H1 (cell line): ENCODE data around the gene KCNC1. TPM values are rescaled to one million over a fixed set of nuclear protein-coding genes. Genes with fewer than 3 reads are reported as not detected.

Experiments used
- CTCF ChIA-PET: fragments of 300-600 bp; sonication (Branson Sonifier 250); formaldehyde crosslinking; loops from one replicate; lab custom pipeline; 2021; ENCODE audit not compliant: partially characterized antibody; lab: Charles Lee
- POLR2A ChIA-PET: fragments of 300-600 bp; sonication (Branson Sonifier 250); formaldehyde crosslinking; loops from one replicate; lab custom pipeline; 2021; ENCODE audit warnings: inconsistent platforms; ENCODE audit not compliant: partially characterized antibody; lab: Charles Lee
- DNase-seq, 2 experiments: peaks; one replicate each; pipeline versions ENCODE4 v3.0.0 to v3.0.0-alpha.2; 2010 to 2022; ENCODE audit warnings: low spot score in 2 of 2, low read depth in 1 of 2, mixed read lengths in 1 of 2
- FAIRE-seq: peaks from 2 replicates; lab custom pipeline; 2011; peaks lifted over from hg19 to GRCh38; lab: Jason Lieb, UNC
- H2AFZ ChIP-seq: 2 replicates; pipeline ENCODE4 v1.8.1; 2012; ENCODE audit warnings: low read length, inconsistent platforms
- H2AK5ac ChIP-seq: 2 replicates; pipeline ENCODE4 v1.6.1; 2013; ENCODE audit warnings: low read depth, low read length
- H2BK120ac ChIP-seq: replicated peaks from 2 replicates; pipeline ENCODE3; 2013; ENCODE audit warnings: low read depth, low read length, inconsistent platforms
- H2BK12ac ChIP-seq: 2 replicates; pipeline ENCODE4 v1.6.1; 2013; ENCODE audit warnings: low read depth, low read length
- H2BK15ac ChIP-seq: 2 replicates; pipeline ENCODE4 v1.6.1; 2013; ENCODE audit warnings: low read length
- H2BK20ac ChIP-seq: 2 replicates; pipeline ENCODE4 v1.6.1; 2013; ENCODE audit warnings: low read length
- H2BK5ac ChIP-seq: 2 replicates; pipeline ENCODE4 v1.6.1; 2013; ENCODE audit warnings: low read depth, low read length
- H3K14ac ChIP-seq: 2 replicates; pipeline ENCODE4 v1.6.1; 2013; ENCODE audit warnings: inconsistent platforms; ENCODE audit not compliant: insufficient read length
- H3K18ac ChIP-seq: 2 replicates; pipeline ENCODE4 v1.6.1; 2013; ENCODE audit warnings: low read length; ENCODE audit errors: extremely low read depth
- H3K23ac ChIP-seq: 2 replicates; pipeline ENCODE4 v1.6.1; 2013; ENCODE audit warnings: inconsistent platforms; ENCODE audit not compliant: insufficient read length
- H3K23me2 ChIP-seq: 2 replicates; pipeline ENCODE4 v1.6.1; 2013; ENCODE audit warnings: low read depth, low read length
- H3K27ac ChIP-seq: 2 replicates; pipeline ENCODE4 v1.6.1; 2011; ENCODE audit warnings: low read depth, low read length, inconsistent platforms
- H3K27me3 ChIP-seq, 4 experiments: replicated peaks in 1 of 4; 1 replicate in 1 of 4; 2 replicates in 3 of 4; pipeline versions ENCODE4 v1.6.1 to v1.8.1; 2011 to 2013; ENCODE audit warnings: low read length in 3 of 4, mild to moderate bottlenecking in 3 of 4, inconsistent platforms in 2 of 4, mixed read lengths in 2 of 4, moderate library complexity in 1 of 4; ENCODE audit not compliant: control insufficient read depth in 3 of 4, insufficient read depth in 3 of 4; ENCODE audit errors: extremely low read depth in 1 of 4
- H3K36me3 ChIP-seq, 4 experiments: 2 replicates each; pipeline versions ENCODE4 v1.6.1 to v1.8.1; 2011 to 2013; ENCODE audit warnings: mild to moderate bottlenecking in 4 of 4, low read length in 3 of 4, moderate library complexity in 2 of 4, control low read depth in 1 of 4, inconsistent platforms in 1 of 4; ENCODE audit not compliant: insufficient read depth in 4 of 4, control insufficient read depth in 2 of 4
- H3K4ac ChIP-seq: replicated peaks from 2 replicates; pipeline ENCODE3; 2013; ENCODE audit warnings: low read length, low read depth, mixed read lengths, inconsistent platforms; ENCODE audit not compliant: insufficient read length
- H3K4me1 ChIP-seq, 4 experiments: replicated peaks in 1 of 4; 1 replicate in 1 of 4; 2 replicates in 3 of 4; pipeline versions ENCODE4 v1.6.1 to v1.8.1; 2011 to 2013; ENCODE audit warnings: low read length in 3 of 4, inconsistent platforms in 2 of 4, mixed read lengths in 1 of 4; ENCODE audit not compliant: insufficient read depth in 4 of 4, control insufficient read depth in 3 of 4
- H3K4me2 ChIP-seq, 2 experiments: 2 replicates each; pipeline versions ENCODE4 v1.6.1 to v1.8.1; 2011 to 2013; ENCODE audit warnings: low read depth in 2 of 2, low read length in 2 of 2, control low read depth in 1 of 2, inconsistent platforms in 1 of 2, mild to moderate bottlenecking in 1 of 2; ENCODE audit not compliant: insufficient read depth in 1 of 2
- H3K4me3 ChIP-seq, 4 experiments: fragments of 200-600, 300-600 bp in 1 of 4; sonication (generic), shearing (Covaris generic), sonication (Bioruptor Twin) in 1 of 4; 2 replicates each; pipeline versions ENCODE4 v1.5.1 to v1.8.1; 2011 to 2016; ENCODE audit warnings: low read length in 4 of 4, low read depth in 3 of 4, control low read depth in 2 of 4, inconsistent platforms in 2 of 4, mild to moderate bottlenecking in 2 of 4, mixed read lengths in 1 of 4, moderate library complexity in 1 of 4; ENCODE audit not compliant: insufficient read depth in 2 of 4; ENCODE audit errors: extremely low read depth in 1 of 4
- H3K56ac ChIP-seq: replicated peaks from 2 replicates; pipeline ENCODE3; 2013; ENCODE audit warnings: low read depth, mild to moderate bottlenecking, mixed read lengths, low read length, inconsistent platforms; ENCODE audit not compliant: insufficient read length
- H3K79me1 ChIP-seq: 2 replicates; pipeline ENCODE4 v1.6.1; 2013; ENCODE audit warnings: low read depth, low read length, control low read depth
- H3K79me2 ChIP-seq, 2 experiments: 2 replicates each; pipeline versions ENCODE4 v1.6.1 to v1.8.1; 2012 to 2013; ENCODE audit warnings: low read length in 2 of 2, mild to moderate bottlenecking in 2 of 2, inconsistent platforms in 1 of 2; ENCODE audit not compliant: insufficient read depth in 2 of 2, control insufficient read depth in 1 of 2
- H3K9ac ChIP-seq, 4 experiments: replicated peaks in 1 of 4; 1 replicate in 1 of 4; 2 replicates in 3 of 4; pipeline versions ENCODE4 v1.6.1 to v1.8.1; 2011 to 2013; ENCODE audit warnings: low read depth in 3 of 4, low read length in 3 of 4, control low read depth in 2 of 4, mild to moderate bottlenecking in 2 of 4, moderate library complexity in 2 of 4, inconsistent platforms in 1 of 4; ENCODE audit errors: extremely low read depth in 1 of 4
- H3K9me3 ChIP-seq, 2 experiments: 2 replicates each; pipeline versions ENCODE4 v1.6.1 to v1.8.1; 2012 to 2013; ENCODE audit warnings: mild to moderate bottlenecking in 2 of 2, moderate library complexity in 2 of 2, control low read depth in 1 of 2, inconsistent platforms in 1 of 2, low read depth in 1 of 2, low read length in 1 of 2, mixed read lengths in 1 of 2; ENCODE audit not compliant: insufficient read depth in 2 of 2
- H4K20me1 ChIP-seq, 2 experiments: replicated peaks in 1 of 2; 2 replicates each; pipeline versions ENCODE3 to v1.8.1; 2011 to 2013; ENCODE audit warnings: inconsistent platforms in 2 of 2, low read length in 2 of 2, mild to moderate bottlenecking in 1 of 2; ENCODE audit not compliant: insufficient read depth in 2 of 2, control insufficient read depth in 1 of 2
- H4K5ac ChIP-seq: 2 replicates; pipeline ENCODE4 v1.6.1; 2013; ENCODE audit warnings: low read length, low read depth, mixed read lengths, inconsistent platforms; ENCODE audit not compliant: insufficient read length
- H4K8ac ChIP-seq: 2 replicates; pipeline ENCODE4 v1.8.0; 2013; ENCODE audit warnings: mild to moderate bottlenecking, moderate library complexity, low read length, inconsistent platforms; ENCODE audit not compliant: insufficient read depth; ENCODE audit errors: extremely low read depth
- H4K91ac ChIP-seq: replicated peaks from 2 replicates; pipeline ENCODE3; 2013; ENCODE audit warnings: low read length, mixed read lengths, inconsistent platforms; ENCODE audit not compliant: insufficient read length
- SAP30 ChIP-seq: fragments of 300-600 bp; sonication (generic); IDR thresholded peaks from 2 replicates; pipeline ENCODE4 v1.7.1; 2012; ENCODE audit warnings: low read length, moderate library complexity, mild to moderate bottlenecking, inconsistent platforms; ENCODE audit not compliant: insufficient read depth, insufficient replicate concordance
- SIRT6 ChIP-seq: IDR thresholded peaks from one replicate; pipeline ENCODE4 v1.7.1; 2012; ENCODE audit warnings: low read length, inconsistent platforms
- SP4 ChIP-seq: IDR thresholded peaks from 2 replicates; pipeline ENCODE4 v1.6.1; 2012; ENCODE audit warnings: low read length, inconsistent platforms
- WGBS, 2 experiments: shearing (Covaris generic) in 1 of 2; methylation state at CpG; one replicate each; pipeline versions ENCODE4 v1.1.6 to v1.1.7; 2013 to 2015; ENCODE audit warnings: low lambda C conversion rate in 2 of 2, mixed read lengths in 2 of 2, inconsistent platforms in 1 of 2, low coverage in 1 of 2, missing lambda C conversion rate in 1 of 2; ENCODE audit not compliant: insufficient replicate concordance in 2 of 2, insufficient coverage in 1 of 2, insufficient read length in 1 of 2; ENCODE audit errors: extremely low coverage in 1 of 2, missing lambda C conversion rate in 1 of 2; 5-methylcytosine and 5-hydroxymethylcytosine counted together
- polyA plus RNA-seq, 7 experiments: library from polyadenylated mRNA; depleted of rRNA in 3 of 7; stranded (reverse) in 5 of 7; unstranded in 2 of 7; fragments of >200 nt in 5 of 7; fragments of 200-250 nt in 2 of 7; gene quantifications; 1 replicate in 5 of 7; 2 replicates in 1 of 7; 4 replicates in 1 of 7; pipeline versions ENCODE4 v1.2.1 to v1.2.3, GENCODE V29; 2011 to 2013; ENCODE audit warnings: missing spikeins in 2 of 7, mixed read lengths in 2 of 7
- total RNA-seq: library from RNA; stranded (reverse); fragmentation: NEBNext Ultra II Directional; extraction: Animal tissue kit (Norgen Biotek cat#: 25700); gene quantifications from 2 replicates; pipeline ENCODE4 v1.2.1, GENCODE V29; 2021

Gene KCNC1
- total and polyA plus RNA-seq, 2 of the 8 experiments (the other 6 are each of a cell fraction or from before 2014, with no cell fraction given): 0.11 to 0.26 TPM

DNA sequence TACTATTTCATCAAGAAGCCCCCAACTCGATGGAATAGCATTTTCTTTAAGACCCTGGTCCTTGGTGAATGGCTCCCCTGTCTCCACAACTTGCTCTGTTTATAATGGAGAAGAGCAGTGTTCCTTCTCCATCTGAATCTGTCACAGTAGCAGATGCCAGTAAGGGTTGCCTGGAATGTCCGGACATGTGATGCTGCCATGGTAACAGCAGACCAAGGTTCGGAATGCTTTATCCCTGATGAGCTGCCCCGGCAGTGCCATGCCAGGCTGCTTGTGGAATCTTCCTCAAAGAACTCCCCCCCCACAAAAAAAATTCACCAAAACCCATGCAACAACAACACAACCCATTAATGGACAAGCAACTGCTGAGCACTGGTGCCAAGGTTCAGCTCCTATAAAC, 72.5 kb downstream of the KCNC1 start:
- no peak overlapping the region for H3K23ac ChIP-seq
- ChIA-PET CTCF (interaction anchor here (0.7 to 1.2 kb wide), 2 partner anchors 18 to 83 kb away, joined by 3 read pairs; no protein-coding TSS in a partner anchor), POLR2A (no interaction called here)
- no peak overlapping the region for H2BK20ac ChIP-seq
- DNase-seq (no peak), FAIRE-seq (no peak)
- H3K9me3 ChIP-seq: no peaks in the 10 kb centered on the region
- H2BK15ac ChIP-seq: no peak overlapping the region
- no peak overlapping the region for H2BK12ac ChIP-seq
- H3K4me1 ChIP-seq: peaks cover 0 to 6% (median 1%) of the 10 kb centered on the region in 4 experiments; a peak in 3 of 7 replicates
- H3K4ac ChIP-seq: no peak overlapping the region
- no peak overlapping the region for H3K14ac ChIP-seq
- H3K9ac ChIP-seq: no peak overlapping the region
- no peak overlapping the region for H4K91ac ChIP-seq
- no peak overlapping the region for H2BK5ac ChIP-seq
- no peak overlapping the region for H3K27ac ChIP-seq
- no peaks in the 10 kb centered on the region for H4K20me1 ChIP-seq
- H3K23me2 ChIP-seq: no peaks in the 10 kb centered on the region
- no peaks in the 10 kb centered on the region; a peak in 1 of 7 replicates for H3K27me3 ChIP-seq
- no peak overlapping the region for H2AFZ ChIP-seq
- H3K18ac ChIP-seq: no peak overlapping the region
- H3K4me2 ChIP-seq: no peak overlapping the region
- H3K79me1 ChIP-seq: no peaks in the 10 kb centered on the region
- H3K4me3 ChIP-seq: no peak overlapping the region
- H3K36me3 ChIP-seq: no peaks in the 10 kb centered on the region
- no peak overlapping the region for H4K5ac ChIP-seq
- H2BK120ac ChIP-seq: no peak overlapping the region
- no peaks in the 10 kb centered on the region for H3K79me2 ChIP-seq
- H2AK5ac ChIP-seq: no peak overlapping the region
- 83% methylated on average over 4 of the region's 4 CpGs; no CpG with 5 or more reads in 1 of the 2 experiments for WGBS, 2 experiments
- no peak overlapping the region for H3K56ac ChIP-seq
- TF ChIP-seq SP4 (no peak), SIRT6 (no peak), SAP30 (no peak)
- H4K8ac ChIP-seq: no peak overlapping the region
